Measurements from ENCODE around the gene ZNF607. TPM values are rescaled to one million over a fixed set of nuclear protein-coding genes. Genes with fewer than 3 reads are reported as not detected.
A peak's percentile ranks its signal among the peaks of the same experiment; 100 is the strongest.
"Not testable (repeated sequence)": the region's sequence is repeated elsewhere in the genome, so short reads cannot be mapped to it uniquely, and the experiment has no call there.

The ZNF607 gene
- polyA plus RNA-seq, 3 donors from 2014 or later: 1.5 to 6.7 (median 5.9) TPM

GRCh38 chr19:37691881-37692504, 27.6 kb downstream of the ZNF607 start:
- Mint-ChIP-seq H3K4me1 (peaks cover 14 to 17% of the 10 kb centered on the region in 2 donors), H3K9me3 (peaks cover 0 to 6% (median 0%) of the 10 kb centered on the region in 6 donors), H3K4me3 (peak overlapping the region; percentile 88 to 98 (median 98)), H3K36me3 (peaks cover 2 to 10% (median 3%) of the 10 kb centered on the region in 3 donors), H3K27me3 (ENCODE audit: low read depth in 3 of 3) (peaks cover 3 to 7% (median 6%) of the 10 kb centered on the region in 3 donors), H3K27ac (peak overlapping the region; percentile 88 to 97 (median 96))
- DNase-seq: peak; percentile 76 to 80 (median 80)

GRCh38 chr19:37683520-37683919, 36.0 kb downstream of the ZNF607 start:
- Mint-ChIP-seq H3K9me3 (peaks cover 6 to 33% (median 13%) of the 10 kb centered on the region in 6 donors), H3K27me3 (ENCODE audit: low read depth in 3 of 3) (no peaks in the 10 kb centered on the region), H3K4me1 (no peaks in the 10 kb centered on the region), H3K36me3 (peaks cover 18 to 33% (median 33%) of the 10 kb centered on the region in 3 donors), H3K4me3 (no peak overlapping the region), H3K27ac (no peak overlapping the region)
- no peak for DNase-seq

GRCh38 chr19:37669450-37669914, 50.1 kb downstream of the ZNF607 start:
- Mint-ChIP-seq H3K9me3 (peaks cover 33 to 87% (median 77%) of the 10 kb centered on the region in 6 donors), H3K4me1 (no peaks in the 10 kb centered on the region), H3K27ac (no peak overlapping the region), H3K27me3 (ENCODE audit: low read depth in 3 of 3) (no peaks in the 10 kb centered on the region), H3K4me3 (no peak overlapping the region), H3K36me3 (peaks cover 5 to 16% (median 9%) of the 10 kb centered on the region in 3 donors)
- no peak for DNase-seq

- peak overlapping the region; percentile 46 to 93 (median 81) for H3K27ac Mint-ChIP-seq
- H3K36me3 Mint-ChIP-seq, DNase-seq: not testable (repeated sequence)
- H3K4me3 Mint-ChIP-seq: peak overlapping the region; percentile 81 to 97 (median 94)
- H3K27me3 Mint-ChIP-seq (ENCODE audit: low read depth in 3 of 3): peaks cover 7 to 20% (median 11%) of the 10 kb centered on the region in 3 donors
- peaks cover 0 to 11% (median 2%) of the 10 kb centered on the region in 6 donors for H3K9me3 Mint-ChIP-seq
- H3K4me1 Mint-ChIP-seq: peaks cover 31% of the 10 kb centered on the region in 2 donors
These were observed 62.4 kb downstream of the ZNF607 start for GRCh38 chr19:37657157-37657556.

- Mint-ChIP-seq H3K27ac (peak overlapping the region; percentile 76 to 97 (median 89)), H3K27me3 (ENCODE audit: low read depth in 3 of 3) (peaks cover 7 to 19% (median 11%) of the 10 kb centered on the region in 3 donors), H3K4me1 (peaks cover 31% of the 10 kb centered on the region in 2 donors), H3K9me3 (peaks cover 0 to 3% (median 0%) of the 10 kb centered on the region in 6 donors), H3K4me3 (peak overlapping the region; percentile 81 to 97 (median 94)), H3K36me3 (peaks cover 0 to 4% (median 0%) of the 10 kb centered on the region in 3 donors)
- DNase-seq: peak; percentile 80 to 84 (median 81)
These were observed 63.7 kb downstream of the ZNF607 start for GRCh38 chr19:37655689-37656371.

GRCh38 chr19:37655301-37655688, 64.3 kb downstream of the ZNF607 start, which contains the start of gene ZFP30:
TSS of gene ZFP30 (minus strand) at chr19:37655465. CDS start at chr19:37647822, 7,643 bp downstream.
- DNase-seq: peak; percentile 74 to 81 (median 79)
- Mint-ChIP-seq H3K4me3 (peak within 1 kb of the TSS; percentile 81 to 97 (median 94)), H3K27me3 (ENCODE audit: low read depth in 3 of 3) (peaks cover 7 to 18% (median 11%) of the 10 kb centered on the region in 3 donors), H3K27ac (peak within 1 kb of the TSS; percentile 76 to 97 (median 89)), H3K9me3 (no peaks in the 10 kb centered on the region), H3K36me3 (peaks cover 0 to 4% (median 0%) of the 10 kb centered on the region in 3 donors), H3K4me1 (peaks cover 31% of the 10 kb centered on the region in 2 donors)

- no peak for DNase-seq
These were observed 64.8 kb downstream of the ZNF607 start for GRCh38 chr19:37654629-37655300.

GRCh38 chr19:37654118-37654517, 65.4 kb downstream of the ZNF607 start:
- Mint-ChIP-seq H3K27me3 (ENCODE audit: low read depth in 3 of 3) (peaks cover 7 to 18% (median 11%) of the 10 kb centered on the region in 3 donors), H3K36me3 (peaks cover 0 to 4% (median 0%) of the 10 kb centered on the region in 3 donors), H3K27ac (peak overlapping the region; percentile 76 to 97 (median 89)), H3K4me1 (peaks cover 31% of the 10 kb centered on the region in 2 donors), H3K9me3 (no peaks in the 10 kb centered on the region), H3K4me3 (peak overlapping the region; percentile 81 to 97 (median 94))
- no peak for DNase-seq

More at GRCh38 chr19:37654629-37655300, 64.8 kb downstream of the ZNF607 start:
- Mint-ChIP-seq H3K27me3 (ENCODE audit: low read depth in 3 of 3) (peaks cover 7 to 18% (median 11%) of the 10 kb centered on the region in 3 donors), H3K4me1 (peaks cover 31% of the 10 kb centered on the region in 2 donors), H3K27ac (peak overlapping the region; percentile 76 to 97 (median 89)), H3K9me3 (no peaks in the 10 kb centered on the region), H3K4me3 (peak overlapping the region; percentile 81 to 97 (median 94)), H3K36me3 (peaks cover 0 to 4% (median 0%) of the 10 kb centered on the region in 3 donors)

Other genes with a start within 250 kb of the ZNF607 start
- 1 to 10 TPM in 2 of 3 donors, under 1 TPM in 1; 0.13 to 3.0 (median 2.1) TPM for gene ZNF793, start 212.8 kb downstream of the ZNF607 start, polyA plus RNA-seq
- 1 to 10 TPM; 4.1 to 6.2 (median 4.5) TPM for gene ZNF571, start 125.0 kb downstream of the ZNF607 start, polyA plus RNA-seq
- gene ZNF540, start 124.9 kb downstream of the ZNF607 start, polyA plus RNA-seq: 1 to 10 TPM; 2.4 to 5.8 (median 2.7) TPM
- gene ZFP30, start 64.3 kb downstream of the ZNF607 start, polyA plus RNA-seq: 1 to 10 TPM in 2 of 3 donors, under 1 TPM in 1; 0.95 to 3.7 (median 1.6) TPM
- 1 to 10 TPM; 2.8 to 9.6 (median 8.5) TPM for gene ZNF573, start 59.8 kb upstream of the ZNF607 start, polyA plus RNA-seq
- gene WDR87, start 186.8 kb upstream of the ZNF607 start, polyA plus RNA-seq: not detected
- 1 to 10 TPM in 2 of 3 donors, under 1 TPM in 1; 0.29 to 4.1 (median 3.2) TPM for gene SIPA1L3, start 187.4 kb upstream of the ZNF607 start, polyA plus RNA-seq